Hippocampal formation (tissue), 2 donors: Measurements from ENCODE around the gene TEC.
"Not testable (repeated sequence)": the region's sequence is repeated elsewhere in the genome, so short reads cannot be mapped to it uniquely, and the experiment has no call there.

Source experiments
- DNase-seq, 2 donors: peaks; one replicate each; lab custom pipeline; 2025; lab: John Stamatoyannopoulos, UW

TEC gene

DNA sequence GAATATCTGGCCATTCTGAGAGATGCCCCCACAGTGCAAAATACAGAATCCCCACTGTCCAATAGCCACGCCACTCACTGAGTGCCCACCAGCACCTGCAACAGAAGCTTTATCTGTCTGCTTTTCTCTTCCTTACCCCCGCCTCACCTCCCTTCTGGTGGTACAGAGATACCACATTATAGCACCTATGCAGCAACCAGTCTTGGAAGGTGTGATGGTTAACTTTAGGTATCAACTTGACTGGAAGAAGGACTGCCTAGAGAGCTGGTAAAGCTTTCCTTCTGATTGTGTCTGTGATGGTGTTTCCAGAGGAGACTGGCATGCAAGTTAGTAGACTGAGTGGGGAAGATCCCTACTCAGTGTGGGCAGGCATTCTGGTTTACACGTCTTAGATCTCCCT lies 73.8 kb downstream of the TEC start:
- no peak for DNase-seq

DNA sequence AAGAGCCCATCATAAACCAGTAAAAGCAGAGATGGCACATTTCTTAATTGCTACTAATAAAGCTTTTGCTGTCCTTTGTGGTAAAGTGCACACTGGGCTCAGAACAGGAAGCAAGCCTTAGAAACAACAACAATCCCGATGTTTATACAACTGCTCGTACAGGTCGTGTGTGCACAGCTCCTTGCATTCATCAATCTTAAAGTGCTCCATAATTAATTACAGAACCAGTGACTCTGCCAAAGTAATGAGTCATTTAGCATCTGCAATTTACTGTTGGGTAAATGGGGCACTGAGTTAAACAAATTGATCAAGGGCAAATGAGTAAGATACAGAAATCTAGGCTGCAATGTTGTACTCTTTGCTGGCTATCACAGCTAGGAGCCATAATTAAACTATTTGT lies 74.3 kb downstream of the TEC start:
- no peak for DNase-seq

GRCh38 chr4:48194971-48195370 lies 74.7 kb downstream of the TEC start:
- DNase-seq = no peak

GRCh38 chr4:48193921-48194468 lies 75.6 kb downstream of the TEC start:
- no peak for DNase-seq

DNA sequence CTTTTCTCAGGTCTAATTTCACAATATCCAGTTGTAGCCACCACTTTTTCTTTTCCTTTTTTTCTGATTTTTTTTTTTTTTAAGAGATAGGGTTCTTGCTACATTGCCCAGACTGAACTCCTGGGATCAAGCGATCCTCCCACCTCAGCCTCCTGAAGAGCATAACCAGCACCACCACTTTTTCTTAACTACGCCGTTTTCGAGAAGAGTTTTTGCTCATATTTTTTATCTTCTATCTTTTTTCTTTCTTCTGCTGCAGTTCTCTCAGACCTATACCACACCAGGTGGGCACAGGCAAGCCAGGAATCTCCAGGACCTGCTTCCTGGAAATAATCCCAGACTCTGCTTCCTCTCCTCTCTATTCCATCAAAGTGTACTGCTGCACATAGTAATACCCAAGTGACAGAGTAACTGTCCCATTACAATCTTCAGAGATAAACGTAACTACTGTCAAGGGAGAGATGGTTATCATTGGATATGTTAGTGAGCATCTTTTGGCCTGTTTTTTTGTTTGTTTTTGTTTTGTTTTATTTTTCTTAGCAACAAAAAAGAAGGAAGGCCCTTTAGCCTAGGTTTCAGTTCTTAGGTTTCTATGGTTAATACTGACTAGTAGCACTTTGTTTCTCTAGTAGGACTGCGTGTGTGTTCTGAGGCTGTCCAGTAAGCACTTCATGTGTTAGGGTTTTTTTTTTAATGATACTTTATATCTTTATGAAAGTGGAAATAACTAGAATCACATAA lies 76.4 kb downstream of the TEC start:
- no peak for DNase-seq

DNA sequence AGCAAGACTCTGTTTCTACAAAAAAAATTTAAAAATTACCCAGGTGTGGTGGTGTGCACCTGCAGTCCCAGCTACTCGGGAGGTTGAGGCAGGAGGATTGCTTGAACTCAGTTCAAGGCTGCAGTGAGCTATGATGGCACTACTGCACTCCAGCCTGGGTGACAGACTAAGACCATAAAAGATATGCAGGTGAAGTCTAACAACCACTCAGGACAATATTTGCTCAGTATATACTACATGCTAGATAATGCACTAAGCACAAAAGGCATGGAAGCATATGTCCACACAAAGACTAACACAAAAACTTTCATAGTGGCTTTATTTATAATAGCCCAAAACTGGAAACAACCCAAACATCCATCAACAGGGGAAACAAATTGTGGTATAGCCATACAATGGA lies 77.9 kb downstream of the TEC start:
- DNase-seq = no peak

DNA sequence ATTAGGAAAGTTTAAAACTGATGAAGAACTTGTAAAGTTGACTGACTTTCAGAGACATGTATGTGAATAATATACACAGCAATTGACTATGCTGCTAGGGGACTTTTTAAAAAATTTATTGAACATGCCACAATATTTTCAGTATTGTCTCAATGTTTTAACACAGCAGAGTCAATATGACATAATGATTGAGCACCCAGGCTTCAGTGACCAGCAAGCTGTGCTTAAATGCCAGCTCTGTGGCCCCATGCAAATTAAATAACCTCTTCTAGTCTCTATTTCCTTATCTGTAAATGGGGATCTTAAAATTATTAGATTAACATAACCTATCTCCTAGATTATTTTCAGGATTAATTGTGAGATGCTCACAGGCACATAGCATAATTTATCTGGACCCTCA lies 78.8 kb downstream of the TEC start:
- DNase-seq = no peak

DNA sequence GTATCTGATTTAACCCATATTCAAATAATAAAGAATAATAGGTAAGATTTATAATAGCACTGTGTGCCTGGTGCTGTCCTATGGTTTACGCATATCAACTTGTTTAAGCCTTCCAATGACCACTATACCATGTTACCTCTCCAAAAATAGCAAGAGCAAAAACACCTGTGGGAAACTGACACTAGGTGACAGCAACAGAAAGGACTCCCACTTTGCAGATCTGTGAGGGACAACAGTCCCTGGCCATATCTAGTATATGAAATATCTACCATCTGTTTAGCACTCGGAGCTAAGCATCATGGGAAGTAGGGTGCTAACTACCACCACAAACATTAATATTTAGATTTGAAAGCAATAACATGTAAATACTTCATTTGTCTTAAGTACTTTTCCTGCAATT lies 79.9 kb downstream of the TEC start:
- DNase-seq = no peak

DNA sequence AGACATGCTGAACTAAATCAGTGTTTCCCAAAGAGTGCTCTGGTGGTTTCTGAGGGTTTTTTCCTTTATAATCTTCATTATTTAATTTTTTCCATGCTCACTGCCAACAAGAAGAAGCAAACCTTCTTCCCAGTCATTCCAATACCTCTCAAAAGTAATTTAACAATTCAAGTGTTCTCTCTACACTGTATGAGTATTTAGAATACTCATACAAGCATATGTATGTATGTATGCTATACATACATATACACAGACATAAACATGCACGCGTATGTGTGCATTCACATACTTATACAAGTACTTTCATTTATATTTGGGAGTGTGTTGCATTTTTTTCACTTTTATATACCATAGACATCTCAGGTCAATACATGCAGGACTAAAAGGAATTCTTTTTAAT lies 81.2 kb downstream of the TEC start:
- DNase-seq = no peak

GRCh38 chr4:48187813-48188212 lies 81.8 kb downstream of the TEC start:
- DNase-seq = no peak

DNA sequence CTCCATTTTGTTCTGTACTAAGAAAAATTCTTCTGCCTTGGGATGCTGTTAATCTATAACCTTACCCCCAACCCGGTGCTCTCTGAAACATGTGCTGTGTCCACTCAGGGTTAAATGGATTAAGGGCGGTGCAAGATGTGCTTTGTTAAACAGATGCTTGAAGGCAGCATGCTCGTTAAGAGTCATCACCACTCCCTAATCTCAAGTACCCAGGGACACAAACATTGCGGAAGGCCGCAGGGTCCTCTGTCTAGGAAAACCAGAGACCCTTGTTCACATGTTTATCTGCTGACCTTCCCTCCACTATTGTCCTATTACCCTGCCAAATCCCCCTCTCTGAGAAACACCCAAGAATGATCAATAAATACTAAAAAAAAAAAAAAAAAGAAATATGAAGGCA lies 82.6 kb downstream of the TEC start:
- not testable (repeated sequence) for DNase-seq

- DNase-seq = not testable (repeated sequence)
Observed at GRCh38 chr4:48186394-48186793, 83.2 kb downstream of the TEC start.

GRCh38 chr4:48184882-48185281 lies 84.8 kb downstream of the TEC start:
- no peak for DNase-seq

DNA sequence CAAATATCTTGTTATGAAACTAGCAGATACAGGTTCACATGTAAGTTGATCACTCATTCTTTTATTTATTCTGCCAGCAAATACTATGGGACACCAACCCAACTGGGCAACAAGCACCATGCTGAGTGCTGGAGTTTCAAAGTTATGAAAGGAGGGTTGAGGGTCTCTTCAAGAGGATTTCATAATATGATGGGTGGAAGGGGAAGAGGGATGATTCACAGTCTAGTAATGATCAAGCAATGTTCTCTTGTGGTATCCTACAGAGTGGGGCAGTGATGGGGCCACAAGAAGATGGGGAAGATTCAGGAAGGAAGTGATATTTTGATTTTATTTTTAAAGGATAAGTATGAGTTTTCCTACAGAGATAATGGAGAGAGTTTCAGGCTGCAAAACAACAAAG lies 89.4 kb downstream of the TEC start:
- DNase-seq = no peak

DNA sequence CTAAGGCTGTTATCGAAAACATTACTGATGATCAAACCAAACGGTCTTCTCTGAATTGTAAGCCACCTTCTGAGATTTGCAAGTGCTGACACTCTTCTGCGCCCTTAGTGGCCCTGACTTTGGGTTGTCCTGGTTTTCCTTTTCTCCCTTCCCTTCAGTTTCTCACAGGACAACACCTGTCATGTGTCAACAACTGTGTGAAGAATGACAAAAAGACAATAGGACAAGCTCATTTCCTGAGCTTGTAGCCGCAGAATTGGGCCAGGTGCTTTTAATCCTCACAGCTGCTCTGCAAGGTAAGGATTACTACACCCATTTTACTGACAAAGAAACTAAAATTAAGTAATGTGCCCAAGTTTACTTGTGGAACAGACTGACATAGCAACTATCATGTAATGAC lies 90.7 kb downstream of the TEC start:
- DNase-seq = no peak

DNA sequence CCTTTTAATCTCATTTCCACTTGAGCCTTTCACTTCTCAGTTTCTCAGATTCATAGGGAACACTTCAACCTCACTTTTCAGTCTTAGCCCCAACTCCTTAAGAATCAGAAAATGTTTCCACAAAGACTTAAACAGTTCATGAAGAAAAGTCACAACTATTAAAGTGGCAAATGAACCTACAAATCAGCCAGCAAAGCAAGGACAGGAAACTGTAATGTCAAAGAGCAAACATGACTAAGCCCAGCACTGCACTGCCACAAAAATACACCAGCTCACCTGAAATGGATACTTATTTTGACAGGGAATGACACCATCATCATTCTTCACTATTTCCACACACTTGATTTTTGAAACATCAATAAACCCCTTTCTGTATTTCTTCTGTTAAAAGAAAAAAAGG lies 93.8 kb downstream of the TEC start:
- DNase-seq = no peak

- no peak for DNase-seq
Observed at GRCh38 chr4:48175328-48175727, 94.3 kb downstream of the TEC start.

GRCh38 chr4:48173056-48173991 lies 96.3 kb downstream of the TEC start:
- DNase-seq = peak in 1 of 2 donors; percentile 7

DNA sequence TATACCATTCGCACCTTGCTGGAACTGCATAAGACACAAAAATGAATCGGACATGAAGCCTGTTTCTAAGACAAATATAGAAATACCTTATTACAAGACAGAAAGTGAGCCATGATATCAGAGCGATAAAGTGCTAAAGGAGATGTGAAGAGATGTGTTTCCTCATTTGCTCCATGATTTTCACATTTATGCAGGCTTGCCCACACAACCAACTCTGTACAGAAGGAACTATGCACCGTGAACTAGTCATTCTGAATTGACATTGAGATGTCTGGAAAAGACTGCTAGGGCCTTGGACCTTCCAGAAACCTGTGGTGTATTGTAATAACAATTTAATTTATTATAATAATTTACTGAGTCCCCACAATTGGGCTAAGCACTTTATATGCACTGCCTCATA lies 97.0 kb downstream of the TEC start:
- no peak for DNase-seq

DNA sequence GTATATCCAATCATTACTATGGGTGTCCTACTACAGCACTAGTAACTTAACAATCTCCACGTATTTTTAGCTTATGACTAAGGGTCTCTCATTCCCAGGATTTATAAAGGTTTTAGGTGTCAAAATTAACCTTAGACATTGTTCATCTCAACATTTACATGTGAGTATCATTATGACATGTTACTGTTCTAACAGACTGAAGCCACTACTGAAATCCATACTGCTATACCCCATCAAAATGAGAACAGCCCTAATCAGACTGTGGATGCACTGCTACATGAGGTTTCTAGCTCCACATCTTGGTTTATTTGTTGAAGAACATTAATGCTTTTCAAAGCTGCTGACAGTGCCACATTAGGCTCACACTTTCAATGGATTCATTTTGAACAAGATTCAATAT lies 100.0 kb downstream of the TEC start:
- no peak for DNase-seq

GRCh38 chr4:48167538-48168263 lies 101.9 kb downstream of the TEC start:
- no peak for DNase-seq

DNA sequence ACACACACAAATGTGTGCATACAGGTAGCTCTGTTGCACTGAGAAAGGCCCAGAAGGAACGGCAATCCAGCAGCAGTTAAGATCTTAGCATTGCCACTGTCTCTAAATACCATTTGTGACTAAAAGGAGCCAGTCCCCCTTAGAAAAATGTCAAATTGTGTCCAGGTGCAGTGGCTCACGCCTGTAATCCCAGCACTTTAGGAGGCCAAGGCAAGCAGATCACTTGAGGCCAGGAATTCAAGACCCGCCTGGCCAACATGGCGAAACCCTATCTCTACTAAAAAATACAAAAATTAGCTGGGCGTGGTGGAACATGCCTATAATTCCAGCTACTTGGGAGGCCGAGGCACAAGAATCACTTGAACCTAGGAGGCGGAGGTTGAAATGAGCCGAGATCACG lies 105.1 kb downstream of the TEC start:
- DNase-seq = not testable (repeated sequence)
